Panc1 (cell line): Measurements from ENCODE around the gene DDAH2. TPM values are rescaled to one million over a fixed set of nuclear protein-coding genes. Genes with fewer than 3 reads are reported as not detected.

Experiments used
- ATAC-seq: fragments of 200-7000 bp; cut with Tn5 transposase; 2 replicates; pipeline ENCODE4 v1.9.1; 2020; ENCODE audit warnings: mild to moderate bottlenecking, moderate library complexity
- BruUV-seq: library from RNA; stranded (reverse); fragments of 400-500 nt; replicated peaks from 2 replicates; lab custom pipeline; 2021; lab: Mats Ljungman, UMichigan
- CTCF ChIA-PET: fragments of 300-600 bp; sonication (Branson Sonifier 250); formaldehyde crosslinking; loops from one replicate; lab custom pipeline; 2022; ENCODE audit warnings: antibody characterized with exemption; lab: Charles Lee
- POLR2A ChIA-PET: fragments of 300-600 bp; sonication (Branson Sonifier 250); formaldehyde crosslinking; loops from one replicate; lab custom pipeline; 2022; ENCODE audit warnings: antibody characterized with exemption; lab: Charles Lee
- DNase-seq: peaks from one replicate; pipeline ENCODE4 v3.0.0-alpha.2; 2010; ENCODE audit warnings: low read depth, low spot score
- H3K27ac ChIP-seq: 2 replicates; pipeline ENCODE4 v1.5.1; 2011; ENCODE audit warnings: mild to moderate bottlenecking, low read length, inconsistent platforms
- H3K27me3 ChIP-seq: fragments of 200-500 bp; sonication (Bioruptor generic); 2 replicates; pipeline ENCODE4 v1.6.0; 2014; ENCODE audit warnings: low read length, inconsistent platforms; ENCODE audit not compliant: control insufficient read depth, insufficient read depth
- H3K36me3 ChIP-seq: fragments of 200-500 bp; sonication (Bioruptor generic); 2 replicates; pipeline ENCODE4 v1.5.1; 2014; ENCODE audit warnings: inconsistent platforms, mild to moderate bottlenecking, low read length, moderate library complexity; ENCODE audit not compliant: control insufficient read depth, insufficient read depth
- H3K4me1 ChIP-seq: 2 replicates; pipeline ENCODE4 v1.5.1; 2011; ENCODE audit warnings: inconsistent platforms, mild to moderate bottlenecking, low read length, moderate library complexity; ENCODE audit not compliant: control insufficient read depth, insufficient read depth
- H3K4me3 ChIP-seq, 2 experiments: 2 replicates each; pipeline ENCODE4 v1.5.1; 2011 to 2012; ENCODE audit warnings: low read depth in 2 of 2, low read length in 2 of 2, mild to moderate bottlenecking in 2 of 2, inconsistent platforms in 1 of 2, moderate library complexity in 1 of 2
- H3K9me3 ChIP-seq: fragments of 200-500 bp; sonication (Bioruptor generic); 2 replicates; pipeline ENCODE4 v1.5.1; 2014; ENCODE audit warnings: low read depth, mild to moderate bottlenecking, inconsistent platforms, low read length, moderate library complexity; ENCODE audit not compliant: control insufficient read depth, insufficient read depth
- POLR2AphosphoS5 ChIP-seq: IDR thresholded peaks from 2 replicates; pipeline ENCODE4 v1.6.1; 2012; ENCODE audit warnings: mild to moderate bottlenecking, low read depth, low read length, moderate library complexity
- REST ChIP-seq, 2 experiments: IDR thresholded peaks; 2 replicates each; pipeline ENCODE4 v1.6.1; 2011 to 2012; ENCODE audit warnings: low read depth in 2 of 2, control low read depth in 1 of 2, low read length in 1 of 2, mild to moderate bottlenecking in 1 of 2, moderate library complexity in 1 of 2; ENCODE audit not compliant: insufficient read depth in 1 of 2
- SIN3A ChIP-seq: IDR thresholded peaks from 2 replicates; pipeline ENCODE4 v1.6.1; 2012; ENCODE audit warnings: low read depth, mild to moderate bottlenecking, low read length, moderate library complexity, borderline replicate concordance; ENCODE audit not compliant: insufficient read depth
- TCF7L2 ChIP-seq: IDR thresholded peaks from 2 replicates; pipeline ENCODE4 v1.6.1; 2011; ENCODE audit warnings: mild to moderate bottlenecking, low read depth, low read length, inconsistent platforms
- in situ Hi-C: cut with HindIII; loops from 2 replicates; pipeline ENCODE4 v1.10.0; 2016; ENCODE audit warnings: low sequenced_read_pairs, low pct_unique_long_range_greater_than_20kb
- intact Hi-C: fragments of 100-400 bp; cut with micrococcal nuclease; formaldehyde crosslinking; loops from one replicate; pipeline ENCODE4 v1.10.0; 2022; ENCODE audit not compliant: unreplicated experiment
- total RNA-seq: library from RNA; stranded (reverse); gene quantifications from one replicate; pipeline ENCODE4 v1.2.1, GENCODE V29; 2021; ENCODE audit not compliant: unreplicated experiment
- TF ChIP-seq, protein P1 (sequence below): fragments of 450-650 bp; IDR thresholded peaks from 2 replicates; pipeline ENCODE4 v1.5.1; 2017; ENCODE audit warnings: mild to moderate bottlenecking

The DDAH2 gene
- total RNA-seq, 1 experiment from 2014 or later, result 104 TPM

DNA sequence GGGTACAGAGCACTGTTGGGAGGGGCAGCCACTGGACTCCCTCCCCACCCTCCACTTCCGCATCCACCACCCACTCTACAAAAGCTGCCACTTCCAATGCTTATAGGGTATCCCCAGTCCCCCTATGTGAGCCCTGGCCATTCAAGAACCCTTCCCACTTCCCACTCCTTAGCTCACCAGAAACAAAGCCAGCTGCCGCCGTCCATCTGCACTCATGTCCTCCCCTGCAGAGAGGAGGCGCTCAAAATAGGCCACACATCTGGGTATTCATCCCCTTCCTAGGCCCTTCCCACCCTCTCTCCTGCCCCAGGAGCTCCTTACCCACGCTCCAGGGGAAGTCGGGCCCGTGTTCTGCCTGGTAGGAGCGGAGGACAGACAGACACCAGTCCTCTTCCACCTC is 41.8 kb downstream of the DDAH2 start:
- BruUV-seq, result no TSS peak
- H3K9me3 ChIP-seq, result no peaks in the 10 kb centered on the region
- H3K27me3 ChIP-seq, result no peaks in the 10 kb centered on the region
- DNase-seq (no peak), ATAC-seq (no peak)
- ChIA-PET CTCF (no interaction called here), POLR2A (no interaction called here)
- in situ Hi-C loops (no loop called here), intact Hi-C loops (no loop called here)
- no peaks in the 10 kb centered on the region for H3K4me1 ChIP-seq
- 0 out of 2 replicates have a peak, but pooled peaks cover 5% of the 10 kb centered on the region for H3K36me3 ChIP-seq
- no peak overlapping the region for H3K4me3 ChIP-seq
- TF ChIP-seq TCF7L2, result no peak
- TF ChIP-seq SIN3A, result no peak
- no peak for TF ChIP-seq POLR2AphosphoS5
- TF ChIP-seq REST (IDR thresholded peaks at IDR 0.05; ENCODE audit: insufficient read depth in 1 of 2, low read depth in 2 of 2, low read length in 1 of 2), result no peak
- TF ChIP-seq, protein P1, sequence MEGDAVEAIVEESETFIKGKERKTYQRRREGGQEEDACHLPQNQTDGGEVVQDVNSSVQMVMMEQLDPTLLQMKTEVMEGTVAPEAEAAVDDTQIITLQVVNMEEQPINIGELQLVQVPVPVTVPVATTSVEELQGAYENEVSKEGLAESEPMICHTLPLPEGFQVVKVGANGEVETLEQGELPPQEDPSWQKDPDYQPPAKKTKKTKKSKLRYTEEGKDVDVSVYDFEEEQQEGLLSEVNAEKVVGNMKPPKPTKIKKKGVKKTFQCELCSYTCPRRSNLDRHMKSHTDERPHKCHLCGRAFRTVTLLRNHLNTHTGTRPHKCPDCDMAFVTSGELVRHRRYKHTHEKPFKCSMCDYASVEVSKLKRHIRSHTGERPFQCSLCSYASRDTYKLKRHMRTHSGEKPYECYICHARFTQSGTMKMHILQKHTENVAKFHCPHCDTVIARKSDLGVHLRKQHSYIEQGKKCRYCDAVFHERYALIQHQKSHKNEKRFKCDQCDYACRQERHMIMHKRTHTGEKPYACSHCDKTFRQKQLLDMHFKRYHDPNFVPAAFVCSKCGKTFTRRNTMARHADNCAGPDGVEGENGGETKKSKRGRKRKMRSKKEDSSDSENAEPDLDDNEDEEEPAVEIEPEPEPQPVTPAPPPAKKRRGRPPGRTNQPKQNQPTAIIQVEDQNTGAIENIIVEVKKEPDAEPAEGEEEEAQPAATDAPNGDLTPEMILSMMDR, result no peak
- no peak overlapping the region for H3K27ac ChIP-seq

GRCh38 chr6:31686483-31686882 is 42.6 kb downstream of the DDAH2 start:
- POLR2A ChIA-PET, result no interaction called here
- Histone ChIP-seq H3K4me1 (no peaks in the 10 kb centered on the region), H3K4me3 (no peak overlapping the region), H3K27me3 (no peaks in the 10 kb centered on the region), H3K36me3 (0 out of 2 replicates have a peak, but pooled peaks cover 5% of the 10 kb centered on the region), H3K9me3 (no peaks in the 10 kb centered on the region), H3K27ac (no peak overlapping the region)
- no peak for DNase-seq
- intact Hi-C loops (no loop called here), in situ Hi-C loops (no loop called here)
- CTCF ChIA-PET, result no interaction called here
- no TSS peak for BruUV-seq
- TF ChIP-seq REST (IDR thresholded peaks at IDR 0.05; ENCODE audit: insufficient read depth in 1 of 2, low read depth in 2 of 2, low read length in 1 of 2) (no peak), TCF7L2 (no peak), SIN3A (no peak), POLR2AphosphoS5 (no peak)
- TF ChIP-seq, protein P1, result no peak
- no peak for ATAC-seq
